ENCODE results near the gene MEF2A. TPM values are rescaled to one million over a fixed set of nuclear protein-coding genes. Genes with fewer than 3 reads are reported as not detected.
"Not testable (repeated sequence)": the region's sequence is repeated elsewhere in the genome, so short reads cannot be mapped to it uniquely, and the experiment has no call there.

MEF2A gene
- polyA plus RNA-seq, 4 donors = 11.2 to 22.6 (median 12.7) TPM

- peaks cover 0 to 10% (median 0%) of the 10 kb centered on the region in 3 donors for H3K36me3 ChIP-seq (ENCODE audit: control insufficient read depth in 3 of 3, insufficient read depth in 2 of 3, low read depth in 1 of 3, low read length in 3 of 3)
- H3K4me1 ChIP-seq (ENCODE audit: control insufficient read depth in 3 of 3, insufficient read depth in 2 of 3, low read depth in 1 of 3, low read length in 2 of 3) = peaks cover 0 to 21% (median 5%) of the 10 kb centered on the region in 3 donors
- FAIRE-seq = no peak
- H3K27ac ChIP-seq (ENCODE audit: low read depth in 1 of 3, low read length in 2 of 3) = peak within 1 kb of the TSS; percentile 91 to 98 (median 93)
- peaks cover 0 to 3% of the 10 kb centered on the region in 2 donors for H3K9me3 ChIP-seq (ENCODE audit: control insufficient read depth in 2 of 2, insufficient read depth in 1 of 2, low read depth in 1 of 2, low read length in 1 of 2)
- DNase-seq = peak; percentile 98 to 99
- no peaks in the 10 kb centered on the region for H3K27me3 ChIP-seq (ENCODE audit: control insufficient read depth in 3 of 3, insufficient read depth in 3 of 3, low read length in 3 of 3)
- WGBS, 3 donors = 4 to 8% (median 7%) methylated on average over 56 to 69 of the region's 69 CpGs
- peak within 1 kb of the TSS; percentile 74 to 91 (median 83) for H3K4me3 ChIP-seq (ENCODE audit: low read depth in 1 of 3, low read length in 3 of 3)
Observed at GRCh38 chr15:99733268-99734039, 167.7 kb downstream of the MEF2A start, which contains the start of gene LYSMD4. TSS of gene LYSMD4 (minus strand) at chr15:99733437. CDS start at chr15:99731999, 1,438 bp downstream.

DNA sequence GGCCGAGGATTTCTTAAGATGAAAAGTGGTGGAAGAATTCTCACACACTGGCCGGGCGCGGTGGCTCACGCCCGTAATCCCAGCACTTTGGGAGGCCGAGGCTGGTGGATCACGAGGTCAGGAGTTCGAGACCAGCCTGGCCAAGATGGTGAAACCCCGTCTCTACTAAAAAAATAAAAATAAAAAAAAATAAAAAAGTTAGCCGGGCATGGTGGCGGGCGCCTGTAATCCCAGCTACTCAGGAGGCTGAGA, 168.2 kb downstream of the MEF2A start:
- H3K9me3 ChIP-seq (ENCODE audit: control insufficient read depth in 2 of 2, insufficient read depth in 1 of 2, low read depth in 1 of 2, low read length in 1 of 2); H3K27me3 ChIP-seq (ENCODE audit: control insufficient read depth in 3 of 3, insufficient read depth in 3 of 3, low read length in 3 of 3); H3K36me3 ChIP-seq (ENCODE audit: control insufficient read depth in 3 of 3, insufficient read depth in 2 of 3, low read depth in 1 of 3, low read length in 3 of 3); FAIRE-seq; DNase-seq: not testable (repeated sequence)
- WGBS, 3 donors = 49 to 83% (median 71%) methylated on average over 13 of the region's 13 CpGs
- peak overlapping the region in 2 of 3 donors; percentile 43 to 56 for H3K4me3 ChIP-seq (ENCODE audit: low read depth in 1 of 3, low read length in 3 of 3)
- H3K4me1 ChIP-seq (ENCODE audit: control insufficient read depth in 3 of 3, insufficient read depth in 2 of 3, low read depth in 1 of 3, low read length in 2 of 3) = peaks cover 0 to 23% (median 5%) of the 10 kb centered on the region in 3 donors
- H3K27ac ChIP-seq (ENCODE audit: low read depth in 1 of 3, low read length in 2 of 3) = peak overlapping the region; percentile 91 to 98 (median 93)

GRCh38 chr15:99734575-99734974, 168.8 kb downstream of the MEF2A start:
- peaks cover 0 to 19% (median 5%) of the 10 kb centered on the region in 3 donors for H3K4me1 ChIP-seq (ENCODE audit: control insufficient read depth in 3 of 3, insufficient read depth in 2 of 3, low read depth in 1 of 3, low read length in 2 of 3)
- FAIRE-seq (no peak), DNase-seq (peak; percentile 43 to 52)
- no peaks in the 10 kb centered on the region for H3K27me3 ChIP-seq (ENCODE audit: control insufficient read depth in 3 of 3, insufficient read depth in 3 of 3, low read length in 3 of 3)
- H3K4me3 ChIP-seq (ENCODE audit: low read depth in 1 of 3, low read length in 3 of 3) = no peak overlapping the region
- peak overlapping the region in 1 of 3 donors; percentile 98 for H3K27ac ChIP-seq (ENCODE audit: low read depth in 1 of 3, low read length in 2 of 3)
- H3K36me3 ChIP-seq (ENCODE audit: control insufficient read depth in 3 of 3, insufficient read depth in 2 of 3, low read depth in 1 of 3, low read length in 3 of 3) = no peaks in the 10 kb centered on the region
- 27 to 81% (median 37%) methylated on average over 1 of the region's 1 CpG for WGBS, 3 donors
- H3K9me3 ChIP-seq (ENCODE audit: control insufficient read depth in 2 of 2, insufficient read depth in 1 of 2, low read depth in 1 of 2, low read length in 1 of 2) = peaks cover 0 to 3% of the 10 kb centered on the region in 2 donors

DNA sequence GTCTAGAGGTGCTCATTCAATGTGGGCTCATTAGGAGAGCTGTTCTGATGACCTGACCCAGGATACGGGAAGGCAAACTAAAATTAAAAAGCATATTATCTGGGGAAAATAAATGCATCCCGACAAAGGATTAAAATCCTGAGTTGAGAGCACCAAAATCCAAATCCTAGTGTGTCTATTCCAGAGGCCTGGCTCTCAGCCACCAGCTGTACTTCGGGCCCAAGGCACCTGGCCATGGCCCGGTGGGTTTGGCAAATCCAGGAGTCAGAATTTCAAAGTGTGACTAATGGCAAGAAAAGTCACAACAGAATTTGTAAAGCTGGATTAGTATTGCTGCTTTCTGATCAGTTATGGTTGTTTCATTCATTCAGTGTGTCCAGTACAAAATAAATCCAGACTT, 170.1 kb downstream of the MEF2A start:
- no peaks in the 10 kb centered on the region for H3K36me3 ChIP-seq (ENCODE audit: control insufficient read depth in 3 of 3, insufficient read depth in 2 of 3, low read depth in 1 of 3, low read length in 3 of 3)
- peaks cover 0 to 3% of the 10 kb centered on the region in 2 donors for H3K9me3 ChIP-seq (ENCODE audit: control insufficient read depth in 2 of 2, insufficient read depth in 1 of 2, low read depth in 1 of 2, low read length in 1 of 2)
- 89 to 93% (median 91%) methylated on average over 4 of the region's 4 CpGs for WGBS, 3 donors
- no peak overlapping the region for H3K27ac ChIP-seq (ENCODE audit: low read depth in 1 of 3, low read length in 2 of 3)
- peaks cover 0 to 19% (median 5%) of the 10 kb centered on the region in 3 donors for H3K4me1 ChIP-seq (ENCODE audit: control insufficient read depth in 3 of 3, insufficient read depth in 2 of 3, low read depth in 1 of 3, low read length in 2 of 3)
- H3K4me3 ChIP-seq (ENCODE audit: low read depth in 1 of 3, low read length in 3 of 3) = no peak overlapping the region
- FAIRE-seq (no peak), DNase-seq (no peak)
- H3K27me3 ChIP-seq (ENCODE audit: control insufficient read depth in 3 of 3, insufficient read depth in 3 of 3, low read length in 3 of 3) = no peaks in the 10 kb centered on the region

- Histone ChIP-seq H3K9me3 (ENCODE audit: control insufficient read depth in 2 of 2, insufficient read depth in 1 of 2, low read depth in 1 of 2, low read length in 1 of 2) (peaks cover 0 to 3% of the 10 kb centered on the region in 2 donors), H3K27ac (ENCODE audit: low read depth in 1 of 3, low read length in 2 of 3) (no peak overlapping the region), H3K4me3 (ENCODE audit: low read depth in 1 of 3, low read length in 3 of 3) (no peak overlapping the region), H3K27me3 (ENCODE audit: control insufficient read depth in 3 of 3, insufficient read depth in 3 of 3, low read length in 3 of 3) (no peaks in the 10 kb centered on the region), H3K4me1 (ENCODE audit: control insufficient read depth in 3 of 3, insufficient read depth in 2 of 3, low read depth in 1 of 3, low read length in 2 of 3) (peaks cover 0 to 24% (median 4%) of the 10 kb centered on the region in 3 donors), H3K36me3 (ENCODE audit: control insufficient read depth in 3 of 3, insufficient read depth in 2 of 3, low read depth in 1 of 3, low read length in 3 of 3) (no peaks in the 10 kb centered on the region)
- 86 to 94% (median 88%) methylated on average over 2 of the region's 2 CpGs for WGBS, 3 donors
- no peak for FAIRE-seq
- DNase-seq = no peak
Observed at GRCh38 chr15:99736702-99737101, 170.9 kb downstream of the MEF2A start.

DNA sequence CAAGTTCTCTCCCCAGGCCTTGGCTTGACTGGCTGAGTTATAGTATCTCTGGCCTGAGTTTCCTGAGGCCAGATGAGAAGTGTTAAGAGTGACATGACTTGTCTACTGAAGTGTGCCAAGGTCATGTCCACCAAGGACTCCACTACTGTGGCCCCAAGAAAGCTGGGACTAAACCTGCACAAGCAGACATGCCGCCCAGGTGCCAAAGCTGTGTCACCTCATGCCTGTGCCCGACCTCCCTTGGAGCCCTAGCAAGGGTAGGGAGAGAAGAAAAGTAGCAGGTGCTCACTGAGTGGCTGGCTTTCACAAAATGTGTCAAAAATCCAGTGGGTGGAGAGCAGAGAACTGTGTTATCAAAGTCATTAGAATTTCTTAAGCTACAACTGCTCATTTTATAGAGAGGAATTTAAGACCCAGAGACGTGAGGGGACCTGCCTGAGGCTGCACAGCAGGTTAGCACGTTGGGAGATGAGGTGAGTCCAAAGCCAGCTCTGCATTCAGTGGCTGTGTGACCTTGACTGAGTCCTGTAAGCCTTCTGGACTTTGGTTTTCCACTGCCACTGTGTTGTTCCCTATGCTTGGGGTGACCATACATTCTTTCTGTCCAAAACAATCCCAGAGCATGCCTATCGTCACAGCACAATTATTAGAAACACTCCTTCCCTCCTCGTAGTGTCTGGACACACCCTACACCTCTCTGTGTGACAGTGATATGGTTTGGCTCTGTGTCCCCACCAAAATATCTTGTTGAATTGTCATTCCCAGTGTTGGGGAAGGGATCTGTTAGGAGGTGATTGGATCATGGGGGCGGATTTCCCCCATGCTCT, 172.4 kb downstream of the MEF2A start:
- Histone ChIP-seq H3K9me3 (ENCODE audit: control insufficient read depth in 2 of 2, insufficient read depth in 1 of 2, low read depth in 1 of 2, low read length in 1 of 2) (peaks cover 0 to 3% of the 10 kb centered on the region in 2 donors), H3K27ac (ENCODE audit: low read depth in 1 of 3, low read length in 2 of 3) (no peak overlapping the region), H3K36me3 (ENCODE audit: control insufficient read depth in 3 of 3, insufficient read depth in 2 of 3, low read depth in 1 of 3, low read length in 3 of 3) (no peaks in the 10 kb centered on the region), H3K4me3 (ENCODE audit: low read depth in 1 of 3, low read length in 3 of 3) (no peak overlapping the region), H3K27me3 (ENCODE audit: control insufficient read depth in 3 of 3, insufficient read depth in 3 of 3, low read length in 3 of 3) (no peaks in the 10 kb centered on the region), H3K4me1 (ENCODE audit: control insufficient read depth in 3 of 3, insufficient read depth in 2 of 3, low read depth in 1 of 3, low read length in 2 of 3) (peaks cover 0 to 26% (median 0%) of the 10 kb centered on the region in 3 donors)
- 74 to 89% (median 77%) methylated on average over 7 of the region's 7 CpGs for WGBS, 3 donors
- DNase-seq = no peak
- FAIRE-seq = no peak

- WGBS, 3 donors = 64 to 75% (median 68%) methylated on average over 2 of the region's 2 CpGs
- H3K4me3 ChIP-seq (ENCODE audit: low read depth in 1 of 3, low read length in 3 of 3) = no peak overlapping the region
- H3K27ac ChIP-seq (ENCODE audit: low read depth in 1 of 3, low read length in 2 of 3) = no peak overlapping the region
- no peaks in the 10 kb centered on the region for H3K36me3 ChIP-seq (ENCODE audit: control insufficient read depth in 3 of 3, insufficient read depth in 2 of 3, low read depth in 1 of 3, low read length in 3 of 3)
- DNase-seq (no peak), FAIRE-seq (no peak)
- H3K27me3 ChIP-seq (ENCODE audit: control insufficient read depth in 3 of 3, insufficient read depth in 3 of 3, low read length in 3 of 3) = no peaks in the 10 kb centered on the region
- peaks cover 0 to 12% (median 0%) of the 10 kb centered on the region in 3 donors for H3K4me1 ChIP-seq (ENCODE audit: control insufficient read depth in 3 of 3, insufficient read depth in 2 of 3, low read depth in 1 of 3, low read length in 2 of 3)
- H3K9me3 ChIP-seq (ENCODE audit: control insufficient read depth in 2 of 2, insufficient read depth in 1 of 2, low read depth in 1 of 2, low read length in 1 of 2) = peaks cover 0 to 3% of the 10 kb centered on the region in 2 donors
Observed at GRCh38 chr15:99741835-99742234, 176.1 kb downstream of the MEF2A start.

DNA sequence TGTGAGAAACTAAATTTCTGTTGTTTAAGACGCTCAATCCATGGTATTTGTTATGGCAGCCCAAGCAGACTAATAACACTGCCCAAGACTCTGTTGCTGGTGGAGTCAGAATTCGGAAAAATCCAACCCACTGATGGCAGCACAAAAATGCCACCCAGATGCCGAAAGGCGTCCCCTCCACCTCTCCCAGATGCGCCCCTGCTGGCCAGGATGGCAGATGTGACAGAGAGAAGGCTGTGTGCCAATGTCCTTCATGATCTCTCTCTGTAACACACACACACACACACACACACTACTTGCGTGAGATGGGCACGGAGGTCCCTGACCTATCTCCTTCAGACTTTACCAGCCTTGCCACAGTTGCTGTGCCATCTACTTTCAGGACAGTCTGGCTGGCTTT, 178.4 kb downstream of the MEF2A start:
- WGBS, 3 donors = 91 to 94% (median 93%) methylated on average over 7 of the region's 7 CpGs
- Histone ChIP-seq H3K4me1 (ENCODE audit: control insufficient read depth in 3 of 3, insufficient read depth in 2 of 3, low read depth in 1 of 3, low read length in 2 of 3) (peaks cover 0 to 7% (median 0%) of the 10 kb centered on the region in 3 donors), H3K9me3 (ENCODE audit: control insufficient read depth in 2 of 2, insufficient read depth in 1 of 2, low read depth in 1 of 2, low read length in 1 of 2) (no peaks in the 10 kb centered on the region), H3K36me3 (ENCODE audit: control insufficient read depth in 3 of 3, insufficient read depth in 2 of 3, low read depth in 1 of 3, low read length in 3 of 3) (no peaks in the 10 kb centered on the region), H3K4me3 (ENCODE audit: low read depth in 1 of 3, low read length in 3 of 3) (no peak overlapping the region), H3K27ac (ENCODE audit: low read depth in 1 of 3, low read length in 2 of 3) (no peak overlapping the region), H3K27me3 (ENCODE audit: control insufficient read depth in 3 of 3, insufficient read depth in 3 of 3, low read length in 3 of 3) (no peaks in the 10 kb centered on the region)
- FAIRE-seq (no peak), DNase-seq (no peak)

All from small intestine (tissue), 7 donors.